SJSA1 (cell line): ENCODE measurements around the gene TMEM19. TPM values are rescaled to one million over a fixed set of nuclear protein-coding genes. Genes with fewer than 3 reads are reported as not detected.

Experiments used
- DNase-seq, 2 experiments: peaks; one replicate each; pipeline ENCODE4 v3.0.0-alpha.2; 2015 to 2020; ENCODE audit warnings: low spot score in 2 of 2, low read depth in 1 of 2
- H3K27ac ChIP-seq: fragments of 250-450 bp; sonication (Bioruptor Pico); 2 replicates; pipeline ENCODE4 v1.5.1; 2020; ENCODE audit warnings: mild to moderate bottlenecking, moderate library complexity
- H3K27me3 ChIP-seq: fragments of 250-450 bp; sonication (Bioruptor Pico); replicated peaks from 2 replicates; pipeline ENCODE4 v1.5.1; 2020; ENCODE audit warnings: mild to moderate bottlenecking, moderate library complexity
- H3K36me3 ChIP-seq: fragments of 250-450 bp; sonication (Bioruptor Pico); 2 replicates; pipeline ENCODE4 v1.5.1; 2020; ENCODE audit warnings: mild to moderate bottlenecking
- H3K4me1 ChIP-seq: fragments of 250-450 bp; sonication (Bioruptor Pico); replicated peaks from 2 replicates; pipeline ENCODE4 v1.6.1; 2021; ENCODE audit warnings: mild to moderate bottlenecking
- H3K4me3 ChIP-seq: fragments of 250-450 bp; sonication (Bioruptor Pico); 2 replicates; pipeline ENCODE4 v1.5.1; 2020; ENCODE audit warnings: mild to moderate bottlenecking
- H3K9me3 ChIP-seq: fragments of 250-450 bp; sonication (Bioruptor Pico); replicated peaks from 2 replicates; pipeline ENCODE4 v1.5.1; 2020; ENCODE audit warnings: mild to moderate bottlenecking
- total RNA-seq: library from RNA; depleted of rRNA; stranded (reverse); fragments of >200 nt; shearing (Covaris generic); gene quantifications from 2 replicates; pipeline ENCODE4 v1.2.3, GENCODE V29; 2014

Gene TMEM19
- total RNA-seq, 1 experiment from 2014 or later, result 54.4 TPM

DNA sequence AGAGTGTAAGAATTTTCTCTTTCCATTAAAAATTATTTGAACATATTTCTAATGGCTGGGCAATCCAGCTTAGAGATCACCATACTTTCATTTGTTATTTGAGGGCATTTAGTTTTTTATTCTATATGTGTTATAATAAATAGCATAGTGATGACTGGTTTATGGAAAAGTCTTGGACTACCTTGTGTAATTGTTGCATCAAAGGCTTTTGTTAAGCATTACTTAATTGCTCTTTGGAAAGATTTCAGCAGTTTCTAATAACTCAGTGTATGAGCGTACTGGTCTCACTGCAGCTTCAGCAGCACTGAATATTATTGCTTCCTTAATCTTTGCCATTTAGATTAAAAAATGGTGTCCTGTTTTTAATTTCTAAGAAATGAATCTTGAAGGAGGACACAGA, 22.8 kb downstream of the TMEM19 start:
- no peak overlapping the region for H3K4me3 ChIP-seq
- peaks cover 15% of the 10 kb centered on the region for H3K4me1 ChIP-seq
- no peak overlapping the region for H3K27ac ChIP-seq
- H3K27me3 ChIP-seq, result no peaks in the 10 kb centered on the region
- no peaks in the 10 kb centered on the region for H3K9me3 ChIP-seq
- no peak for DNase-seq
- 0 out of 2 replicates have a peak, but pooled peaks cover 3% of the 10 kb centered on the region for H3K36me3 ChIP-seq

DNA sequence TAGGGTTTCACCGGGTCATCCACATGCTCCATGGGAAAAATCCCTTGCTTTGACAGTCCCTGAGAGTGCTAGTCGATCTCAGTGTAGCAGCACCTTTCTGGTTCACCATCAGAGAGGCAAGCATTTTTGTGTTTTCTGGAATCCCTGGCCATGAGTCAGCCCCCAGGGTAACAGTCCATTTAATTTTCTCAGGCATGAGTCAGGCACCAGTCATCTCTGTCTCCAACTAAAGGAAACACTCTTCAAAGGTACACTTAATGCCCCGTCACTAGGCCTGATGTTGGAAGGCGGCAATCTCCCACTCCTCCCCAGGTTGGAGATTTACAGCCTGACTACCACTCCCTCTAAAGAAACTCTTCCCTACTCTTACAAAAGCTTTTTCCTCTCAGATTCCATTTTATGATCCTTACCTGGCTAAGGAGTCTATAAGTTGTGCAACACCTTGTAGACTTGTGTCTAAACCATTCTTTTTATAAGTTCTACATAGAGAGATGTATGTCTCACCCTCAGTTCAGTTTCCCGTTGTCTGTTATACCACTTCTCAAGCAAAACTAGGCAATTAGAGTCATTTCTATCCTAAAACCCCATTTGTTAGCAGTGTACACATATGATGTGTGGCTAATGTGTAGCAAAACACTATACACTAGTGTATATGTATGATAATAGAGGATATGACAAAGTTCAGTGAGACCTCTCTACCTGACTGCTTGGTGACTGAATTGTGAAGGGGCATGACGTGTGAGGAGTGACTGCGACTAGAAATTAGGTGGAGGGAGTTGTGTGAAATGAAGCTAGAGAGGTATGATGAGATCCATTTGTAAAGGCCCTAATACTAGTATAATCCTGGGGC, 24.6 kb downstream of the TMEM19 start:
- H3K9me3 ChIP-seq, result no peaks in the 10 kb centered on the region
- DNase-seq, result peak; percentile 76 to 81
- peak overlapping the region; percentile 63 for H3K27ac ChIP-seq
- H3K36me3 ChIP-seq, result no peaks in the 10 kb centered on the region
- no peak overlapping the region for H3K4me3 ChIP-seq
- H3K4me1 ChIP-seq, result peaks cover 15% of the 10 kb centered on the region
- no peaks in the 10 kb centered on the region for H3K27me3 ChIP-seq

DNA sequence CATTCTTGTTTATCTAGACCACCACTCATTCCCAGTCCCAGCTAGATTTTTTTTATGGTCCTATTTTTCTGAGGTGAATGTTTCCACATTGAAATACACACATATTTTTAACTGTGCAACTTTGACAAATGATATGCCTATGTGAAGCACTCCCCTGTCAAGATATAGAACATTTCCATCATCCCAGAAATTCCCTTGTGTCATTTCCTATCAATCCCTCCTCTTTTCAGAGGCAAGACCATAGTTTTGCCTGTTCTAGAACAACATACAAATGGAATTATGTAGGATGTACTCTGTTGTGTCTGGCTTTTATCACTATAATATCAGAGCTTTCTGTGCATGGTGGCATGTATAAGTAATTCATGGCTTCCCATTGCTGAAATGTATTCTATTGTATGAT, 32.7 kb downstream of the TMEM19 start:
- no peak overlapping the region for H3K4me3 ChIP-seq
- no peak overlapping the region for H3K27ac ChIP-seq
- H3K27me3 ChIP-seq, result no peaks in the 10 kb centered on the region
- H3K9me3 ChIP-seq, result no peaks in the 10 kb centered on the region
- H3K36me3 ChIP-seq, result no peaks in the 10 kb centered on the region
- no peaks in the 10 kb centered on the region for H3K4me1 ChIP-seq
- DNase-seq, result no peak

DNA sequence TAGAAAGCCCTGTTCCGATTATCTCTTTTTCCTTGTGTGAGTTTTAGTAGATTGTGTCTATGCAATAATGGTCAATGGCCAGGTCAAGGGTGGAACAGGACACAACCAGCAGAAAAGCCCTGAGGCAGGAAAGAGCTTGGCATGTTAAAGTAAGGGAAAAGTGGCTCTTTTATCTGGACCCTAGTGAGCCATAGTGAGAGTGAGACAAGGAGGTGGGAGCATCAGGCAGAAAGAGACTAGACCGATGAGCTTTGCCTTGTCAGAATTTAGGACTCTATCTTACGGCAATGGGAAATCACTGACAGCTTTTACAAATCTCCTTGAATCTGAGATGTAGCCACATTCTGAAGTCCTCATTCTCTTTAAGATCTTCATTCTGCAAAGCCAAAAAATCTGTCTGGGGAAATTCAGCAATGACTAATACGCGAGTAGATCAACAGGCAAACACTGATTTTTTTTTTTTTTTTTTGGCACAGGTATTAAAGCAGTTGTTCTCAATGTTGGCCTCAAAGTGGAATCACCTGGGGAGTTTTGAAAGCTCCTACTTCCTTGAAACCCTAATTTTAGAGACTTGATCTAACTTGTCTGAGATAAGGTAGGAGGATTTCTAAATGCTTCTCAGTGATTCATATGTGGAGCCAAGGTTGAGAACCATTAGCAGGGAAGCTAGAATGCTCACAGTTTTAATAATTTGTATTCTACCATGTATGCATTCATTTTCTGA, 33.9 kb downstream of the TMEM19 start:
- Histone ChIP-seq H3K27me3 (no peaks in the 10 kb centered on the region), H3K36me3 (no peaks in the 10 kb centered on the region), H3K27ac (no peak overlapping the region), H3K4me1 (no peaks in the 10 kb centered on the region), H3K9me3 (no peaks in the 10 kb centered on the region), H3K4me3 (no peak overlapping the region)
- DNase-seq, result no peak

DNA sequence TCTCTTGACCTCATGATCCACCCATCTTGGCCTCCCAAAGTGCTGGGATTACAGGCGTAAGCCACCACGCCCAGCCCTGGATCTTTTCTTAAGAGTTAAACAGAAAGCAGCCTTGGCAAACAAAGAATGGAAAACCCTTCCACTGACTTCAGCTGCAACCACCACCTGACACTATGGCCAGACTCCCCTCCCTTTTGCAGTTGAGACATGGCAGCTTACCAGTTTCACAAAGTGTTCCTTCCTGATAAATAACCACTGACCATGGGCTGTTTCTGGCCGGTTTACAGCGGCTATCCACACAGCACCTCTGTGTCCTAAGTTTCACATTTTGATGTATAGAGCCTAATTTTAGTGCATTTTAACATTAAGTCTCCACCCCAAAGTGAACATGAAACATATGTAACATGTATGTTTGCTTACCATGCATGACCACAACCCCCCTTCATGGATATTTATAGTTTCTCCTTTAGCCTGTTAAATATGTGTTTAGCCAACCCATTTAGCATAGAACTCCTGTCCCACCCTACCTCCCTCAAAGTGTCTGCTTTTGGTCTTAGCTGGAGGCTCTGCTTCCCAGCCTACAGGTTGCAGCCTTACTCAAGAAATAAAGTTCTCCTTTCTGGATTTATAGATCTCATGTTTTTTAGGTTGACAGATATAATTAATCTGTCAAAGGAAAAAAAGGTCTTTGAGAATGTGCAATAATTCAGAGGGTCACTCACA, 36.1 kb downstream of the TMEM19 start:
- no peaks in the 10 kb centered on the region for H3K36me3 ChIP-seq
- no peaks in the 10 kb centered on the region for H3K9me3 ChIP-seq
- no peaks in the 10 kb centered on the region for H3K4me1 ChIP-seq
- no peak overlapping the region for H3K27ac ChIP-seq
- no peak for DNase-seq
- no peak overlapping the region for H3K4me3 ChIP-seq
- H3K27me3 ChIP-seq, result no peaks in the 10 kb centered on the region

DNA sequence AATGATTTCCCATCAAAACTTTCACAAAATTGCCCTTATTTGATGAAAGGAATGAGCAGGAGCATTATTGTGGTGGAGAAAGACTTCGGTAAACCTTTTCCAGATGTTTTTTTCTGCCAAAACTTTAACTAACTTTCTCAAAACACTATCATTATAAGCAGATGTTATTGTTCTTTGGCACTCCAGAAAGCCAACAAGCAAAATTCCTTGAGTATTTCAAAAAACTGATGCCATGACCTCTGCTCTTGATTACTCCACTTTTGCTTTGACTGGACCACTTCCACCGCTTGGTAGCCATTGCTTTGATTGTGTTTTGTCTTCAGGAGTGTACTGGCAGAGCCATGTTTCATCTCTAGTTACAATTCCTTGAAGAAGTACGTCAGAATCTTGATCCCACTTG, 39.1 kb downstream of the TMEM19 start:
- no peaks in the 10 kb centered on the region for H3K27me3 ChIP-seq
- no peak for DNase-seq
- H3K4me3 ChIP-seq, result no peak overlapping the region
- no peak overlapping the region for H3K27ac ChIP-seq
- H3K9me3 ChIP-seq, result no peaks in the 10 kb centered on the region
- H3K4me1 ChIP-seq, result no peaks in the 10 kb centered on the region
- no peaks in the 10 kb centered on the region for H3K36me3 ChIP-seq

DNA sequence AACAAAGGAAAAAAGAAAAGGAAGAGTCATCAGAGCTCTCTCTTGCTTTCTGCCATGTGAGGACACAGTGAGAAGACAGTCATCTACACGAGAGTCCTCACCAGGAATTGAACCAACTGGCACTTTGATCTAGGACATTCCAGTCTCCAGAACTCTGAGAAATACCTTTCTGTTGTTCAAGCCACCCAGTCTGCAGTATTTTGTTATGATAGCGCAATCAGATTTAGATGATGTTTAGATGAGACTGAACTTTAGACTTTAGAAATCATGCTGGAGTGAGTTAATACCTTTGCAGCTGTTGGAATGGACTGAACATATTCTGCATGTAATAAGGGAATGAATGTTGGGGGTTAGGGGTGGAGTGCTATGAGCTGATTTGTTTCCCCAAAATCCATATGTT, 40.7 kb downstream of the TMEM19 start:
- DNase-seq, result no peak
- Histone ChIP-seq H3K27me3 (no peaks in the 10 kb centered on the region), H3K4me1 (peaks cover 10% of the 10 kb centered on the region), H3K9me3 (no peaks in the 10 kb centered on the region), H3K36me3 (no peaks in the 10 kb centered on the region), H3K27ac (no peak overlapping the region), H3K4me3 (no peak overlapping the region)

DNA sequence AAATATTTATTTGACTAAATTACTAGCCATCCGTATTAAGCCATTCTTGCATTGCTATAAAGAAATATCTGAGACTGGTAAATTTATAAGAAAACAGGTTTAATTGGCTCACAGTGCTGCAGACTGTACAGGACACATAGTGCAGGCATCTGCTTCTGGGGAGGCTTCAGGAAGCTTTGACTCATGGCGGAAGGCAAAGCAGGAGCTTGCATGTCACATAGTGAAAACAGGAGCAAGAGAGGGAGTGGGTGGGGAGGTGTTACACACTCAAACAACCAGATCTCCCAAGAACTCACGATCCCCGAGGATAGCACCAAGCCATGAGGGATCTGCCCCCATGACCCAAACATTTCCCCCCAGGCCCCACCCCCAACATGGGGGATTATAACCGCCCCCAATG, 42.1 kb downstream of the TMEM19 start:
- DNase-seq, result no peak

DNA sequence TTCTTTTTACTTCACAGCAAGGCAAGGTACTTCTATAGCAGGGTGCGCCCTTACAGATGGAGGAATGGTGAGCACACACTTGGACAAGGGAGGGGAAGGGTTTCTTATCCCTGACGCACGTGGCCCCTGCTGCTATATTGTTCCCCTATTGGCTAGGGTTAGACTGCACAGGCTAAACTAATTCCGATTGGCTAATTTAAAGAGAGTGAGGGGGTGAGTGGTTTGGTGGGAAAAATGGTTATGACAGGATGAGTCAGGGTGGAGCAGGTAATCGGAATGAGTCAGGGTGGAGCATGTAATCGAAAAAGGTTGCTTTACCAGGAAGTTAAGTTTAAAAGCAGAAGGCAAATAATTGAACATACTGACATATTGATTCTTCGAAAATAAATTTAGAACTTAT, 45.1 kb downstream of the TMEM19 start:
- DNase-seq, result no peak
- no peak overlapping the region for H3K4me3 ChIP-seq
- no peaks in the 10 kb centered on the region for H3K27me3 ChIP-seq
- H3K4me1 ChIP-seq, result peaks cover 15% of the 10 kb centered on the region
- H3K9me3 ChIP-seq, result no peaks in the 10 kb centered on the region
- H3K36me3 ChIP-seq, result no peaks in the 10 kb centered on the region
- H3K27ac ChIP-seq, result peak overlapping the region; percentile 93

More for the DNA sequence above, 42.1 kb downstream of the TMEM19 start:
- no peak overlapping the region for H3K4me3 ChIP-seq
- no peaks in the 10 kb centered on the region for H3K27me3 ChIP-seq
- H3K4me1 ChIP-seq, result peaks cover 15% of the 10 kb centered on the region
- H3K36me3 ChIP-seq, result no peaks in the 10 kb centered on the region
- H3K9me3 ChIP-seq, result no peaks in the 10 kb centered on the region
- no peak overlapping the region for H3K27ac ChIP-seq

DNA sequence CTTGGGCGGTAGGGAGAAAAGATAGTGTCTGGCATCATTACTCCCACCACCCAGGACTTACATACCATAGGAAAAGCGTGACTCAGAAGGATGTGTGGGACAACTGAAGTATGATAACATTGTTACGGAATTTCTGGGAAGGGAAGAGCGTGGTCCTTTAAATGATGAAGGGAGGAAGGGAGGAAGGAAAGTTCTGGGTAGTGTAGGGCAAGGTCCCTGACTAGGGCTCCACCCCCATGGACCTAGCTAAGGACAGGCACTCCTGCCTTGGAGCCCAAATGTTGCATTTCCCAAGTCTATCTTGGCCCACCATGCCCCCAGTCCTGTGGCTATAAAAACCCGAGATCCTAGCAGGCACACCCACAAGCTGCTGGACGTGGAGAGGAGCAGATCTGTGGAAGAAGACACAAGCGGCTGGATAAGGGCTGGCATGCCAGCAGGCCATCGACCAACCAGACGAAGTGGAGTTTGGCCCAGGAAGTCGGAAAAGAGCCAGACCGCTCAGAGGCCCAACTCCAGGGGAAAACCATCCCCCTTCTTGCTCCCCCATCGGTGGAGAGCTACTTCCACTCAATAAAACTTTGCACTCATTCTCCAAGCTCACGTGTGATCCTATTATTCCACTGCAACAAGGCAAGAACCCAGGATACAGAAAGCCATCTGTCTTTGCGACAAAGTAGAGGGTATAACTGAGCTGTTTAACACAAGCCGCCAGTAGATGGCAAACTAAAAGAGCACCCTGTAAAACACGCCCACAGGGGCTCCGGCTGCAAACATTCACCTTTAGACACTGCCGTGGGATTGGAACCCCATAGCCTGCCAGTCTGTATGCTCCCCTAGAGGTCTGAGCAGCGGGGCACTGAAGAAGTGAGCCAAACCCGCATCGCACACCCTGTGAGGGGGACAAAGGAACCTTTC, 45.8 kb downstream of the TMEM19 start:
- Histone ChIP-seq H3K27ac (peak overlapping the region; percentile 93), H3K9me3 (no peaks in the 10 kb centered on the region), H3K4me3 (no peak overlapping the region), H3K36me3 (no peaks in the 10 kb centered on the region), H3K27me3 (no peaks in the 10 kb centered on the region), H3K4me1 (peaks cover 15% of the 10 kb centered on the region)
- peak; percentile 48 to 67 for DNase-seq

DNA sequence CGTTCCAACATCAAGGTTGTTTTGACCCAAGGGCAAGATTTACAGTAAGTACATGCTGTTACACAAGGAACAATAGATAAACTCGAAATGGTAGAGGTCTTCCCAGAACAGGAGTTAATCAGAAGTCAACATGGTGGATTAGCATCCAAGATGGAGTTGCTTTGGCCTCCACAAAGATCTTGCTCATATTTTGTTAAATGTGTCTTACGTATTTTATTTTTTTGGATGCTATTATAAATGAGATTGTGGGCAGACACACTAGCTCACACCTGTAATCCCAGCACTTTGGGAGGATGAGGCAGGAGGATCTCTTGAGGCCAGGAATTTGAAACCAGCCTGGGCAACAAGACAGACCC, 46.5 kb downstream of the TMEM19 start:
- no peak overlapping the region for H3K4me3 ChIP-seq
- no peaks in the 10 kb centered on the region for H3K9me3 ChIP-seq
- H3K36me3 ChIP-seq, result no peaks in the 10 kb centered on the region
- peak overlapping the region; percentile 93; the same call in 1 of the 2 replicates for H3K27ac ChIP-seq
- H3K27me3 ChIP-seq, result no peaks in the 10 kb centered on the region
- H3K4me1 ChIP-seq, result peaks cover 15% of the 10 kb centered on the region
- DNase-seq, result no peak

DNA sequence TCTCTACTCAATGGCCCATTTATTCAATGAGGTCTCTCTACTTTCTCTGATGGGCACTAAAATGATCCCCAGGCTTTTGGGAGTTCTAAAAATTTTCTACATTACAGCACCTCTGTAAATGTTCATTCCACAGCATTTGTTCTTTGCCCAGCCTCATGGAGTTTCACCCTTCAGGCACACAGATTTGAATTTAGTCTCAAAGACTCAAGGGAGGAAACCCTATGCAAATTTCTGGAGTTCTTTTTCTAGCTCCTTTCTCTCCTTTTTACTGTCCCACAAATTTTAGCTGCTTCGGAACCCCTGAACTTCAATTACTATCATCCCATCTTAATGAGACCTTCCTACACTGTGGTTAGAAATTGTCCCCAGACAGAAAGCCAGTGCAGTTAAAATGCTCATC, 51.3 kb downstream of the TMEM19 start:
- H3K36me3 ChIP-seq, result no peaks in the 10 kb centered on the region
- H3K9me3 ChIP-seq, result no peaks in the 10 kb centered on the region
- H3K4me1 ChIP-seq, result no peaks in the 10 kb centered on the region; the same call in 1 of the 2 replicates
- DNase-seq, result no peak
- H3K4me3 ChIP-seq, result no peak overlapping the region
- H3K27me3 ChIP-seq, result no peaks in the 10 kb centered on the region
- no peak overlapping the region for H3K27ac ChIP-seq

DNA sequence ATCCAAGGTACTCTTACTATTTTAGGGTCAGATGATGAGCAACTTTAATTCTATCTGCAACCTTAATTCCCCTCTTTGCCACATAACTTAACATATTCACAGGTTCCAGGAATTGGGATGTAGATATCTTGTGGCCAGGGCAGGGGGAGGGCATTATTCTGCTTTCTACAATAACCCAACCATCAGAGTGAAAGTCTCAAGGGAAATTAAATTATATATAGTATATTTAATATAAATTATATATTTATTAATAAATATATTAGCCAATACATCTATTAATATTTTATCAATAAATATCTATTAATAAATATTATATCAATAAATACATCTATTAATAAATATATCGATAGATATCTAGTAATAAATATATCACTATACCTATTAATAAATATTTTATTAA, 57.1 kb downstream of the TMEM19 start:
- no peaks in the 10 kb centered on the region for H3K27me3 ChIP-seq
- no peak for DNase-seq
- H3K9me3 ChIP-seq, result no peaks in the 10 kb centered on the region
- no peaks in the 10 kb centered on the region for H3K36me3 ChIP-seq
- H3K4me1 ChIP-seq, result no peaks in the 10 kb centered on the region
- no peak overlapping the region for H3K27ac ChIP-seq
- no peak overlapping the region for H3K4me3 ChIP-seq
